Measurements from ENCODE around the gene BTRC.
"Not testable (repeated sequence)": the region's sequence is repeated elsewhere in the genome, so short reads cannot be mapped to it uniquely, and the experiment has no call there.

The BTRC gene

DNA sequence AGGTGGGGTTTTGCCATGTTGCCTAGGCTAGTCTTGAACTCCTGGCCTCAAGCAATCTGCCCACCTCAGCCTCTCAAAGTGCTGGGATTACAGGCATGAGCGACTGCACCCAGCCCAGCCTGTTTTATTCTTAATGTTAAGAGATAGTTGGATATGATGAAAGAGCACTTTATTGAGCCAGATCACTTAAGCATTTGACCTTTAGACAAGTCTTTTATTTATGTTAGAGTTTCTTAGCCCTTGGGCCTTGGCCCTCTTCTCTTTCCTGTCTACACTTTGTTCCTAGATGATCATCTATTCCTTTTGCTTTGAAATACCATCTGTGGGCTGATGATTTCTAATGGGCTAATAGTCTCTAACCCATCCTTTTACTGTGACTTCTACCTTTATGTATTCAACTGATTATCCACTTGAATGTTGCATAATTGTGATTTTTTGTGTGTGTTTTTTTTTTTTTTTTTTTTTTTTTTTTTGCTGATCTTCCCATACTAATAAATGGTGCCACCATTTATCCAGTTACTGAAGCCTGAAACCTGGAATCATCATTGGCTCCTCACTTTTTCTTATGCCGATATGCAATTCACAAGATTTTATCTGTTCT, 34.8 kb downstream of the BTRC start:
- DNase-seq = no peak

DNA sequence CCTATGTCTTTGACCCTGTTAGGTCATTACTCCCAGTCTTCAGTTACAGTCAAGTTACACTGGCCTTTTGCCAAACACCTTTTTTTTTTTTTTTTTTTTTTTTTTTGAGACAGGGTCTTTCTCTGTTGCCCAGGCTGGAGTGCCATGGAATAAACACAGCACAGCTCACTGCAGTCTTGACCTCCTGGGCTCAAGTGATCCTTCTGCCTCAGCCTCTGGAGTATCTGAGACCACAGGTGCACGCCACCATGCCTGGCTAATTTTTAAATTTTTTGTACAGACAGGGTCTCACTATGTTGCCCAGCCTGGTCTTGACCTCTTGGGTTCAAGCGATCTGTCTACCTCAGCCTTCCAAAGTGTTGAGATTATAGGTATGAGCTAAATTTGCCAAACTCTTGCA, 35.6 kb downstream of the BTRC start:
- not testable (repeated sequence) for DNase-seq

DNA sequence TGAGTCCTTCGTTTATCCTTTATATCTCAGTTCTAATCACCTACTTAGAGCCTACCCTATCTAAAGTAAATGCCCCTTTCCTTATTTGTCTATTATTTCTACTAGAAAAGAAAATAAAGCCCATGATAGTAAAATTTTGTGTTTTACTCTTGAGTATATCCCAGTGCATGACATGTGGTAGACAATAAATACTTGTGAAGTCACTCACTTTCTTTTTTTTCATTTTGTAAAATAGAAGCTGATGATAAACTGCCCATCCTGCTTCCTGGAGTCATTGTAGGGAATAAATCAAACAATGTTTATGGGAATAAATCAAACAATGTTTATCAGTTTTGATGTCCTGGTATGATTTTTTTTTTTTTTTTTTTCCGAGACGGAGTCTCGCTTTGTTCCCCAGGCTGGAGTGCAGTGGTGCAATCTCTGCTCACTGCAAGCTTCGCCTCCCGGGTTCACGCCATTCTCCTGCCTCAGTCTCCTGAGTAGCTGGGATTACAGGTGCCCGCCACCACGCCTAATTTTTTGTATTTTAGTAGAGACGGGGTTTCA, 36.1 kb downstream of the BTRC start:
- DNase-seq = no peak

DNA sequence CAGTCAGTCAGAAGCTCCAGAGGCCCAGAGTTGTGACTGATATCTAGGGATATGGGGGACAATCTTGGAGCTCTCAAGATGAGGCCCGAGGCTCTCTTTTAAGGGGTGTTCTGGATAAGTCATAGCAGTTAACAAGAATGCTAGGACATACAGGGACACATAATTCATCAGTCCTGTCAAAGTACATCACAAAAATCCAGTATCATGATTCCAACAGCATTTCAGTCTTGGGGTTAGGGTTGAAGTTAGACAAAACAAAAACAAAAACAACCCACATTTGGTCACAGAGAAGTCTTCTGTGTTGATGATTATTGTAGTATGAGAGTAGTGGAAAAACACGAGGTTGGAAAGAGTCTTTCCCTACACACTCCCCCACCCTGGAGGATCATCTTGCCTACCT, 39.4 kb downstream of the BTRC start:
- no peak for DNase-seq

DNA sequence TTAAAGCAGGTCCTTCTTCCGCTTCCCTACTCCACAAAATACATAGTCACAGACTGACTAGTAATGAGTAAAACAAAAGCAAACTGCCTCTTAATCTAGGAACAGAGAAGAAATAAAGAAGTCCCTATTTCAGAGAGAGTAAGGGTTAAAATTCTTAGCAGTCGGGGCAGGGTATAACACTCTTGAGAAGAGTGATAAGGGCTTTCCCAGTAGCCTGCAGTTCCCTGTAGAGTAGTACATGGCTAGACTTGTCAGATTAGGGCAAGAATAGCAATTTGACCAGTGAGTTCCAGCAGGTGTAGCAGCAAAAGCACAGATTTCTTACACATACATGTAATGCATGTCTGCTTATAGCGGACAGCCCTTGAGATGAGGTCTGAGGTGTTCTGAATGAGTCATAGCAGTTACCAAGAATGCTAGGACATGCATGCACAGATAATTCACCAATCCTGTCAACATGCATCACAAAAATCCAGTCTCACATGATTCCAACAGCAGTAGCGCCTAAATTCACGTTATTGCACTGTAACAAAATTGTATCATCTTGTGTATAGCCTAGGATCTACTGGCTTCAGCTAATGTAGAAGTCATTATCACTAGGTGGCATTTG, 40.7 kb downstream of the BTRC start:
- DNase-seq = no peak

DNA sequence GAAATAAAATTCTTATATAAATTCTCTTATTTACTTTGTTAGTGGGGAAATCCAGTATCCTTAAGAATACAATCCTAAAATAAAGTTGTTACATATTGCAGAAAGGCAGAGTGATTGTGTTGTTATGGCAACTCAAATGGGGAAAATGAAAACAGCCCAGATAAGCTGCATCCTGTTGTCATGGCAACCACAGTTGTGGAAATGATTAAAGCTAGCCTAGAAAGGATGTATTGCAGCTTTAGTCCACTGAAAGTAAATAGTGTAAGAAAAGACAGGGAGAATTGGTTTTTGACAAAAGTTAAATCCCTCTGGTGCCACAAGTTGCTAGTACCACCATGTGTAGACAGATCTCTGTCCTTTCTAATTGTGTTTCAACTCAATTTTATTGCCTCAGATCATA, 43.2 kb downstream of the BTRC start:
- no peak for DNase-seq

DNA sequence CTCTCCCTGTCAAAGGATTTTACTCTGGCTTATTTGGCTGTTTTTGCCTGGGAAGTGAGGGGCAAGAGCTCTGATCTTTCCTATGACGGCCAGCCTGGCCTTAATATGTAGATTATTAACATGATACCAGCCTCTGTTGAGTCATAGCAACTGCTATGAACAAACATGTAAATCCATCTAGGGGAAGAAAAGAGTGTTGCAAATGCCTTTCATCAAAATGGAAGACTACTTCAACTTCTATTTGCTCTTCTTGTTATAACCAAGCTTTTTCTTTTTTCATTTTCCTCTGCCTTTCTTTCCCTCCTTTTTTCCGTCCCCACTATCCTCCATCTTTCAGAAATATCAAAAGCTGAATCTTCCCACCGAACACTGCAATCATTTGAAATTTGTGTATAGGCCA, 46.6 kb downstream of the BTRC start:
- no peak for DNase-seq

DNA sequence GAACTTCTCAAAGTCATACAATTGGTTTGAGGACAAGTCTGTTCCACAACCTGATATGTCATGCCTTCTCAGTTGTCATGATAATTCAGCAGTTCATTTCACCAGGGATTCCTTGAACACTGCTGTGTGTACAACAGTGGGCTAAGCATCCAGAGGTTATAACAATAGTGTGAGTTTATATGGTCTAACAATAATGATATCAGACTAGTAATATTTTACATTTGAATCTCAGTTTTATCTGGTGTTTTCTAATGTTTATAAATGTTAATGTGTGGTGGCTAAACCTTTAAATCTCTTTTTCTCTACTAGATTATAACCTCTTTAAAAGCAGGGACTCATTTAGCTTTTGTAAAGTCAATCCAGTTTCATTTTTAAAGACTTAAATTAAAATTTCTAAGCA, 48.7 kb downstream of the BTRC start:
- DNase-seq = no peak

DNA sequence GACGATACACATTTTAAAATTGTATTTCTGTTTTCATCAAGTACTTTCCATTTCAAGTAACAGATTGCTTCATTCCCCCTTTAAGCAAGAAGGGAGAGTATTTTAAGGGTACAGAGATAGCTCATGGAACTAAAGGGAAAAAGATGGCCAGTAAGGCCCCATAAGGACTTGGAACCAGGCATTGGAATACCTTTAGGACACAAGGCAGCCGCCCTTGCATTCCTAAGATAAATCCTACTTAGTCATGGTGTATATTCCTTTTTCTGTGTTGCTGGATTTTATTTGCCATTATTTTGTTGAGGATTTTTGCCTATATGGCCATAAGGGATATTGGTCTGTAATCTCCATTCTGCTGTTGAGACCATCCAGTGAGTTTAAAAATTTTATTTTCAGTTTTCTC, 49.2 kb downstream of the BTRC start:
- DNase-seq = no peak

DNA sequence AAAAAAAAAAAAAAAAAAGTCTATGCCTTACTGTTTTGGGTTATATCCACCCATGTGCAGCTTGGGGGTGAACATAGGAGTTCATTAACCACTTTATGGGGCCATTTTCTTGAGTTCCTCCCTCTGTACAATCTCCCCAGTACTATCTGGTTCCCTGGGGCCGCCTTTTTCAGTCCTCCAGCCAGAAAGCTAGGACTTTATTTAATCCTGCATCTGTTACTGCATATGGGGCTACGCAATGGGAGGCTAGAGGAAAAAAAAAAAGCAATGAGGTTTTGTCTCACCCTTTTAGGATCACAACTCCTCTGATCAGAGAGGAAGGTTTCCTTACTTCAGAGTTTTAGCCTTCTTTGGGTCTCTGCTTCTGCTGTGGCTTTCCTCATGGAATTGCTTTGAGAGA, 51.0 kb downstream of the BTRC start:
- DNase-seq = no peak

DNA sequence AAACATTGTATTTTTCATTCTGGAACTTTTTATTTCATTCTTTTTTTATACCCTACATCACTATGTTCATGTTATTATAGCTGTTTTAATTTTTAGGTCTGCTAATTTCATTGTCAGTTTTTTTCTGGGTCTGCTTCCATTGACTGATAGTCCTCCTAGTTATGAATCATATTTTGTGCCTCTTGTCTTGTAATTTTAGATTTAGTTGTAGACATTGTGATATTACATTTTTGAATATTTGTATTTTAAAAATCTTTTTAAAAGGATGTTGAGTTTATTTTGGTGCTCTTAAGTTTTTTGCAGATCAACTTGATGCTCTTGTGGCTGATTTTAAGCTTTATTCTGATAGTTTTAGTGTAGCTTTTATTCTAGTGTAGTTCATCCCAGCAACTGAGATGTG, 57.6 kb downstream of the BTRC start:
- no peak for DNase-seq

DNA sequence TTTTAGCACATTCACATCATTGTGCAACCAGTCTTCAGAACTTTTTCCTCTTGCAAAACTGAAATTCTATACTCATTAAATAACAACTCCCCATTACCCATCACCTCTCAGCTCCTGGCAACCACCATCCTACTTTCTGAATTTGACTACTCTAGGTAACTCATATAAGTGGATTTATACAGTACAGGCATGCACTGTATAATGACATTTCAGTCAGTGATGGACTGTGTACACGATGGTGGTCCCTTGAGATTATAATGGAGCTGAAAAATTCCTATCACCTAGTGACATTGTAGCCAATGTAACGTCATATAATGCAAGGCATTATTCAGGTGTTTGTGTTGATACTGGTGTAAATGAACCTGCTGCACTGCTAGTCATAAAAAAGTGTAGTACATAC, 60.1 kb downstream of the BTRC start:
- DNase-seq = no peak

DNA sequence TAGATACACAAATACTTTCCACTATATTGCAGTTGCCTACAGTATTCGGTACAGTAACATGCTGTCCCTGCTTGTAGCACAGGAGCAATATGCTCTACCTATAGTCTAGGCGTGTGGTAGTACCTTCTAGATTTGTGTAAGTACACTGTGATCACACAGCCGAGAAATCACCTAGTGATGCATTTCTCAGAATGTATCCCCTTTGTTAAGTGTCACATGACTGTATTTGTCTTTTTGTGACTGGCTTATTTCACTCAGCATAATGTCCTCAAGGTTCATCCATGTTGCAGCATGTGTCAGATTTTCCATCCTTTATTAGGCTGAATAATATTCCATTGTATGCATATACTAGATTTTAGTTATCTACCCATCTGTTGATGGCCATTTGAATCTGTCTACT, 61.9 kb downstream of the BTRC start:
- DNase-seq = no peak

DNA sequence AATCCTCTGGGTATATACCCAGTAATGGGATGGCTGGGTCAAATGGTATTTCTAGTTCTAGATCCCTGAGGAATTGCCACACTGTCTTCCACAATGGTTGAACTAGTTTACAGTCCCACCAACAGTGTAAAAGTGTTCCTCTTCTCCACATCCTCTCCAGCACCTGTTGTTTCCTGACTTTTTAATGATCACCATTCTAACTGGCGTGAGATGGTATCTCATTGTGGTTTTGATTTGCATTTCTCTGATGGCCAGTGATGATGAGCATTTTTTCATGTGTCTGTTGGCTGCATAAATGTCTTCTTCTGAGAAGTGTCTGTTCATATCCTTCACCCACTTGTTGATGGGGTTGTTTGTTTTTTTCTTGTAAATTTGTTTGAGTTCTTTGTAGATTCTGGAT, 68.0 kb downstream of the BTRC start:
- DNase-seq = not testable (repeated sequence)

DNA sequence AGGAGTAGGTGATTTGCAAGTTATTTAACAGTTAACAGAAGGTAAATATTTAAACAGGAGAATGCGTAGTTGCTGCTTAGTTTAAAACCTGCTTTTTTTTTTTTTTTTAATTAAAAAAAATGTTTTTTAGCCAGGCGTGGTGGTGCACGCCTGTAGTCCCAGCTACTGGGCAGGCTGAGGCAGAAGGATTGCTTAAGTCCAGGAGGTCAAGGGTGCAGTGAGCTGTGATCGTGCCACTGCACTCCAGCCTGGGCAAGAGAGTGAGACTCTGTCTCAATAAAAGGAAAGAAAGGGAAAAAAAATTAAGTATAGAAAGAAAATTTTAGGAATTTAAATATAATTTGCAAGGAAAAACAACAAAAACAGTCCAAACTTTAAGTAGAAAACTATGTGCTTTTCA, 71.6 kb downstream of the BTRC start:
- no peak for DNase-seq

DNA sequence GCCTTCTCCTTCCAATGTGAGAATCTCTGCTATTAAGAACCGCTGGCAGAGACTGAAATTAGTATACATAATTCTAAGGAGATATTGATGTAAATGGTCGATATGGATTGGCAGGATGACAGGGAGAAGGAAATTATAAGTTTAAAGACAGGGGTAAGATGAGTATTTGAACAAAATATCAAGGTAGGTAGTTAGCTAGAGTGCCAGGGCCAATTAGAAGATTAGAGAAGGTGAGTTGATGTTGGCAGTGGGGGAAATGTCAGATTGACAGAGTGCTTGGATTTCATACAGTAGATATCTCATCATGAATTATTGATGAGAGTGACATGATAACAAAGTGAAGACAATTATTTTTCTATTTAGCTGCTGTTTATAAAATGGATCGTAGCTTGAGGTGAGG, 74.1 kb downstream of the BTRC start:
- DNase-seq = no peak

DNA sequence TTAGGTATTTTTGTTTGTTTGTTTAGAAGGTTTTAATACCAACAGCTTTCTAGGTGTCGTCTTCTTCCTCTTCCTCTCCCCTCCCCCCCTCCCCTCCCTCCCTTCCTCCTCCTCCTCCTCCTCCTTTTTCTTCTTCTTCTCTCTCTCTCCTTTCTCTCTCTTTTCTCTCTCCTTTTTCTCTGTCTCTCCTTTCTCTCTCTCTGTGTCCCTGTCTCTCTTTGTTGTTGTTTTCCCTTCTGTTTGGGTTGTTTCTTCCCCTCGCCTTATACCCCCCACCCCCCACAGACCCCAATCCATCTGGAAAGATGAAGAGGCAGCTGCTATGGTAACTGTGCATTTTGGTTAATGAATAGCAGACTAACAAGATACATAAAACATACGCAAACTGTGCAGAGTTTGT, 75.5 kb downstream of the BTRC start:
- DNase-seq = no peak

DNA sequence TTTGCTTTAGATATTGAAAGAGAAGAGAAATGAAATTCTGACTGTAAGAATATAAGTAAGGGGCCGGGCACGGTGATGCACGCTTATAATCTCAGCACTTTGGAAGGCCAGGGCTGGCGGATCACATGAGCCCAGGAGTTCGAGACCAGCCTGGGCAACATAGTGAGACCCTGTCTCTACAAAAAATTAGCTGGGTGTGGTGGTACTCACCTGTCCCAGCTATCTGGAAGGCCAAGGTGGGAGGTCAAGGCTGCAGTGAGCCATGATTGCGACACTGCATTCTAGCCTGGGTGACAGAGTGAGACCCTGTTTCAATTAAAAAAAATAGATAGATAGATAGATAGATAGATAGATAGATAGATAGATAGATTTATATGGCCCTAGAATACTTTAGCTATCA, 82.3 kb downstream of the BTRC start:
- no peak for DNase-seq

DNA sequence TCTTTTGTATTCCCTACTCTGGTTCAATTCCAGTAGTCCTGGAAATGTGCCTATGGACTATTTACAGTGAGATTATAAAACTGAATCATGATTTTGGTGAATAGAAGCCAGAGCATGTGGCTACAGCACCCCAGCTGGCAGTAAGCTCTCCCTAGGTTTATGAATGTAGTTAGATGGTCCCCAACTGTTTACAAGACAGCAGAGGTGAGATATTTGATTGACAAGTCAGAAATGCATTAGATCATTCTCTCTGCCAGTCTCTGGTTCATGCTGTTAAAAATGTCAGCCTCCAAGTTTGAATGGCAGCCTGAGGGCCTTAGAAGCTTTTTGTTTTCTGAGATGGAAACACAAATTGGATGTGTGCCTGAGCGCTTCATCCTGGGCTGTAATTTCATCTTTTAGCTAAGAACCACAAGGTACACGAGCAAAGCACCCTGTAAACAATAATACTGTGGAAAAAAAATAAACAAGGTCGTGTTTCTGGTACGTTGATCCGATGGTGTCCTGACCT, 85.0 kb downstream of the BTRC start:
- DNase-seq = no peak

DNA sequence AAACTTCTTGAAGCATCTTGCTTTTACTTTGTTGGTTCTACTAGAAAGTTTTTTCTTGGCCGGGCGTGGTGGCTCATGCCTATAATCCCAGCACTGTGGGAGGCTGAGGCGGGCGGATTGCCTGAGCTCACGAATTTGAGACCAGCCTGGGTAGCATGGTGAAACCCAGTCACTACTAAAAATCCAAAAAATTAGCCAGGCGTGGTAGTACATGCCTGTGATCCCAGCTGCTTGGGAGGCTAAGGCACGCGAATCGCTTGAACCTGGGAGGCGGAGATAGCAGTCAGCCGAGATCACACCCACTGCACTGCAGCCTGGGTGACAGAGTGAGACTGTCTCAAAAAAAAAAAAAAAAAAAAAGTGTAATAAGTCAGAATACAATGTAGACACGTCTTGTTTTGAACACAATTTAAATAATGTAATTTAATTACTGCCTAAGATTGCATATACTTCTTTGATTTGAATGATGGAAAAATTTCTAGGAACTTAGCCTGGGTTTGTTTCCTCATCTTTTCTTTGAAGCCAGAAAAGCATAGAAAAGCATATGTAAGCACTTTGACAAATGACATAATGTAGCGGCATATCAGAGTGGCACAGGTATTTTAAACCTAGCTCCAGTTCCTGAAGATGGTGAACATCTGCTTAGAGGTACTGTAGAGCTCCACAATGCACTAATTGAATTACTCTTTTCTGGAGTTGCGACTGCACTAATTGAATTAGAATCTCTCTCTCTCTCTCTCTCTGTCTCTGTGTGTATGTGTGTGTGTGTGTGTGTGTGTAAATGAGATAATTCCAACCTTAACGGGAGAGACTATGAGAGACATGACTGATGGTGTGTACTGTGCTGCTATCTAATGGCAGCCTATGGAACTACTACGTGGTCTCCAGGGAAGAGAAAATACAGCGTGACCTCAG, 87.8 kb downstream of the BTRC start:
- DNase-seq = no peak

DNA sequence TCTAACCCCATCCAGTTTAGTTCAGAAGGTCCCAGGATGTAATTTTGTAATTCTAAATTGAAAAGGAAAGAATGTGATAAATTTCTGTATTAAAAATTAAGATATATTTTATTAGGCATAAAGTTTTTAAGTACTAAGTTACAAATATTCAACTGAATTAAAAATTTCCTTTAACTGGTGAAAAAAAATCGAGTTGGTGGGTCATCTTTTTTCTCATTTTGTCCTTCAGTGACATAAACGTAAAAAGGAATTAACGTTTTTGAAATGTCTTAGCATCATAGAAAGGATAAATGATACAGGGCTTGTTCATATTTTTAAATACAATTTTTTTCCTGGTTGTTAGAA, 88.5 kb downstream of the BTRC start:
- DNase-seq = no peak

DNA sequence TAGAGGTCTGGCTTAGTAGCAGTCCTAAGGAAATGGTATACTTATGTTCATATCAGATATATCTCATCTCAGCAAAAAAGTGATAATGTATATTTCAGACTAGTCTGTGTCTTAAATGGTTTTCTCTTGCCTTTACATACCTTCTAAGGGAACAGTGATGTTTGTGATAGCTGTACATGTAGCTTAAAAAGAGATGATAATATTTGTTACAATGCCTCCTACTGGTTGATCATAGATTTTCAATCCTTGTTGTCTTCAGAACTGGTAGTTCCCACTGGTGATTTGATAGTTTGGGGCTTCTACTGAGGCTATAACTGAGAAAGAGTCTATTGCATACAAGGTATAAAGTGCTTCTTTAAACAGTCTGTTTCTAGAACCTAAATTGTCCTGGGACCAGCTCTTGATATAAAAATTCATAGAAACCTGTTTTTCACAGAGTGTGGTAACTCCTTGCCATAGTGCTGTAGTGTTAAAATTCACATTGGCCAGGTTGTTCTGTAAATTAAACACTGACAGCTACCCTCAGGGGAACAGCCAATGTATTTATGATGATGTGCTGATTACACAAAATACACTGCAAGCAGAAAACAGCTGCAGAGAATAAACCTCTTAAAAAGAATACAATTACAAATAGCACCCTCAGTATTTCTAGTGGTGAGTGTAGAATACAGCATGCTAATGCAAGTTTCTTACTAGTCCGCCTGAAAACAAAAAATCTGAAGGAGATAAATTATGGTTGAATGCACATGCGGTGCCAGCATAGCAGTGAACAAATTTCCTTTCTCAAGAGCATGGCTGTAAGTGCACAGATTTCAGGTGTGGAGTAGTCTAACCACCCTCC, 90.3 kb downstream of the BTRC start:
- DNase-seq = no peak

DNA sequence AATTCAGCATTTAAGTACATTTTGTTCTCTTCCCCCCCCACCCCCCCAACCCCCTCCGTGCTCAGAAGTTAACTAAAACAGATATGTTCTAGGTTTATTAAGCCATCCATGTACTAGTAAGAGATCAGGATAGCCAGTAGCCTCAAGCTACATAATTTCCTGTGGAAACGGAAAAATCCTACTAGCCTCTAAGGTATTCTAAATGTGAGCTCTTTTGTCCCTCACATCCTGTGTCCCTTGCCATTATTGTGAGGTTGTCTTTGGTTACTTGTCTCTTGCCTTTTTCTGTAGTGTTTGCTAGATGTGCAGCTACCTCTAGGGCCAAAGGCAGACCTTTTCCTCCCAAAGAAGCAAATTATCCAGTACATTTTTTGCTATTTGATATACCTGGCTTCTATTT, 92.1 kb downstream of the BTRC start:
- DNase-seq = no peak

All from activated T-cell treated with anti-CD3 and anti-CD28 coated beads, Interleukin-2, amount 50 U/mL, for 1 hour (primary cell).